Heart left ventricle (tissue), 13 donors: ENCODE results near the gene SREBF2.

Source experiments
- POLR2A ChIP-seq, 2 donors: fragments of 450-650 bp; IDR thresholded peaks; one replicate each; pipeline ENCODE4 v1.6.1; 2017; ENCODE audit warnings: antibody characterized with exemption in 2 of 2, mild to moderate bottlenecking in 2 of 2, moderate library complexity in 2 of 2
- TF ChIP-seq, protein P1 (sequence below), 12 donors: fragments of 200-600 bp; sonication (generic) in 4 of 12; IDR thresholded peaks; one replicate each; pipeline versions ENCODE4 v1.5.0 to v1.8.0; 2018 to 2022; ENCODE audit warnings: antibody characterized with exemption in 12 of 12, mild to moderate bottlenecking in 5 of 12
- donor health status: ischemic (EF 13 %, LVEDD 7.1; RV severe dilation, severe dysfunction).
- donor health status: DM: no; HTN: yes; CAD: no.
- donor health status: DM: no; HTN: no; CAD: no.
- donor health status: ischemic (EF 25% LVEDD 6.9; RV normal size, moderate dysfunction).
- donor health status: ischemic (EF 25% LVEDD 5.7; RV mildly dilated, moderate dysfunction).
- donor health status: ischemic (EF 35%, LVEDD 5.7; RV mildly dilated, moderate dysfunction).
- donor health status: nonischemic (EF 11% LVEDD 7.7; RV severe dilation, severe dysfunction).
- donor health status: DM: yes; HTN: yes; CAD: no.
- donor health status: PGD.
- donor health status: ischemic (EF 29% LVEDD 5.4; RV normal size, mild dysfunction).
- donor health status: nonischemic (EF 23%, LVEDD 6.1; RV moderate dilation, normal function).

DNA sequence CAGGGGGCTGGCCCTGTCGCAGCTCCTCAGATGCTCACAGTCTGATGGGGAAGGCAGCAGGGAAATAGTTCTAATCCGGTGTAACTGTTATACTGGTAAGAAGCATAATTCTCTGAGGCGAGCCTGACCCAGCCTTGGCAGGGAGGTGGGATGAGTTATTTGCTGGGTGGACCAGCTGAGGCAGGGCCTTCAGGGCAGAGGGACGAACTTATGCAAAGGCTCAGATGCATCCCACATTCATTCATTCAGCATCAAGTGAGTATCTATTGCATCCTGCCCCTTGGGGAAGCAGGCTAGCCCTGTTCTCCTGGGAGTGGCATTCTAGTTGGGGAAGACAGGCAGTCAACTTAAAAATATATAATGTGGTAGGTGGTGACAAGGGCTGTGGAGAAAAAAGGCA, 13.6 kb upstream of the SREBF2 start:
- TF ChIP-seq, protein P1, sequence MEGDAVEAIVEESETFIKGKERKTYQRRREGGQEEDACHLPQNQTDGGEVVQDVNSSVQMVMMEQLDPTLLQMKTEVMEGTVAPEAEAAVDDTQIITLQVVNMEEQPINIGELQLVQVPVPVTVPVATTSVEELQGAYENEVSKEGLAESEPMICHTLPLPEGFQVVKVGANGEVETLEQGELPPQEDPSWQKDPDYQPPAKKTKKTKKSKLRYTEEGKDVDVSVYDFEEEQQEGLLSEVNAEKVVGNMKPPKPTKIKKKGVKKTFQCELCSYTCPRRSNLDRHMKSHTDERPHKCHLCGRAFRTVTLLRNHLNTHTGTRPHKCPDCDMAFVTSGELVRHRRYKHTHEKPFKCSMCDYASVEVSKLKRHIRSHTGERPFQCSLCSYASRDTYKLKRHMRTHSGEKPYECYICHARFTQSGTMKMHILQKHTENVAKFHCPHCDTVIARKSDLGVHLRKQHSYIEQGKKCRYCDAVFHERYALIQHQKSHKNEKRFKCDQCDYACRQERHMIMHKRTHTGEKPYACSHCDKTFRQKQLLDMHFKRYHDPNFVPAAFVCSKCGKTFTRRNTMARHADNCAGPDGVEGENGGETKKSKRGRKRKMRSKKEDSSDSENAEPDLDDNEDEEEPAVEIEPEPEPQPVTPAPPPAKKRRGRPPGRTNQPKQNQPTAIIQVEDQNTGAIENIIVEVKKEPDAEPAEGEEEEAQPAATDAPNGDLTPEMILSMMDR (IDR thresholded peaks at IDR 0.05): no peak
- no peak for TF ChIP-seq POLR2A (IDR thresholded peaks at IDR 0.05)
